Measurements from ENCODE around the gene CDK5R2. TPM values are rescaled to one million over a fixed set of nuclear protein-coding genes. Genes with fewer than 3 reads are reported as not detected.

Gene CDK5R2
- polyA plus RNA-seq, 1 donor from 2014 or later: 2.0 TPM

GRCh38 chr2:218995972-218996711 is 36.7 kb downstream of the CDK5R2 start:
- Histone ChIP-seq H3K79me2 (replicated peaks; ENCODE audit: insufficient read depth, low read length) (no peaks in the 10 kb centered on the region), H3K4me2 (ENCODE audit: low read length) (peak overlapping the region; percentile 59), H3K27me3 (ENCODE audit: insufficient read depth, low read depth, low read length) (peaks cover 98% of the 10 kb centered on the region), H2AFZ (ENCODE audit: low read depth, low read length) (no peak overlapping the region), H3K36me3 (ENCODE audit: insufficient read depth, low read length) (no peaks in the 10 kb centered on the region), H3K9me2 (ENCODE audit: insufficient read depth, low read length) (no peaks in the 10 kb centered on the region), H3K4me3 (ENCODE audit: low read length) (peak overlapping the region; percentile 63), H3K9me3 (ENCODE audit: low read length) (no peaks in the 10 kb centered on the region), H3K9ac (ENCODE audit: low read length) (no peak overlapping the region), H3F3A (ENCODE audit: insufficient read depth, low read length, poor library complexity, severe bottlenecking) (no peaks in the 10 kb centered on the region), H3K27ac (ENCODE audit: low read length) (no peak overlapping the region), H4K20me1 (ENCODE audit: insufficient read depth) (no peaks in the 10 kb centered on the region)
- TF ChIP-seq EZH2 (IDR thresholded peaks at IDR 0.05; ENCODE audit: borderline replicate concordance, insufficient read depth, low read length, poor library complexity, severe bottlenecking) (no peak), REST (IDR thresholded peaks at IDR 0.05; ENCODE audit: borderline replicate concordance) (no peak), RAD21 (conservative IDR thresholded peaks at IDR 0.05) (peak; percentile 77), TAF1 (IDR thresholded peaks at IDR 0.05; ENCODE audit: low read depth) (no peak), MXI1 (conservative IDR thresholded peaks at IDR 0.05; ENCODE audit: poor library complexity, severe bottlenecking) (no peak), SMC3 (conservative IDR thresholded peaks at IDR 0.05; ENCODE audit: poor library complexity) (peak; percentile 82), EP300 (conservative IDR thresholded peaks at IDR 0.05; ENCODE audit: poor library complexity, severe bottlenecking) (no peak), POLR2AphosphoS5 (IDR thresholded peaks at IDR 0.05) (no peak)
- TF ChIP-seq, protein P1, sequence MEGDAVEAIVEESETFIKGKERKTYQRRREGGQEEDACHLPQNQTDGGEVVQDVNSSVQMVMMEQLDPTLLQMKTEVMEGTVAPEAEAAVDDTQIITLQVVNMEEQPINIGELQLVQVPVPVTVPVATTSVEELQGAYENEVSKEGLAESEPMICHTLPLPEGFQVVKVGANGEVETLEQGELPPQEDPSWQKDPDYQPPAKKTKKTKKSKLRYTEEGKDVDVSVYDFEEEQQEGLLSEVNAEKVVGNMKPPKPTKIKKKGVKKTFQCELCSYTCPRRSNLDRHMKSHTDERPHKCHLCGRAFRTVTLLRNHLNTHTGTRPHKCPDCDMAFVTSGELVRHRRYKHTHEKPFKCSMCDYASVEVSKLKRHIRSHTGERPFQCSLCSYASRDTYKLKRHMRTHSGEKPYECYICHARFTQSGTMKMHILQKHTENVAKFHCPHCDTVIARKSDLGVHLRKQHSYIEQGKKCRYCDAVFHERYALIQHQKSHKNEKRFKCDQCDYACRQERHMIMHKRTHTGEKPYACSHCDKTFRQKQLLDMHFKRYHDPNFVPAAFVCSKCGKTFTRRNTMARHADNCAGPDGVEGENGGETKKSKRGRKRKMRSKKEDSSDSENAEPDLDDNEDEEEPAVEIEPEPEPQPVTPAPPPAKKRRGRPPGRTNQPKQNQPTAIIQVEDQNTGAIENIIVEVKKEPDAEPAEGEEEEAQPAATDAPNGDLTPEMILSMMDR (IDR thresholded peaks at IDR 0.05; ENCODE audit: poor library complexity, severe bottlenecking): peak; percentile 87

DNA sequence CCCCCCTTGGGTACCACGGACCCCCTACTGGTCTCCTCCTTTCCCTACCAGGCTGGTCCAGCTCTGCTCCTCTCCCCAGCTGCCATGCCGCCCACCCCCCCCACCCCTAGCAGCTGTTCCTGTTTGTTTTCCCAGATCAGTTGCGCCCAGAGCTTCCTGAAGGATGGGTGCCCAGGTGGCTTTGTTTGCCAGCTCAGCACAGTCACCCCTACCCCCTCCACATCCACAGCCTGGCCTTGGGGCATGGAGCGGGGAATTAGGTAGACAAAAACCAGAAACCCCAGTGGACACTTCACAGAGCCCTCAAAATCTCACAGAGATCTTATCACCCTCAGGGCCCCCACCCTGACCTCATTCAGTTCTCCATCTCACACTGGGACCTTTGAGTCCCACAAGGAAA is 37.5 kb downstream of the CDK5R2 start:
- TF ChIP-seq MXI1 (conservative IDR thresholded peaks at IDR 0.05; ENCODE audit: poor library complexity, severe bottlenecking): no peak
- TF ChIP-seq POLR2AphosphoS5 (IDR thresholded peaks at IDR 0.05): no peak
- no peak for TF ChIP-seq EP300 (conservative IDR thresholded peaks at IDR 0.05; ENCODE audit: poor library complexity, severe bottlenecking)
- no peak for TF ChIP-seq SMC3 (conservative IDR thresholded peaks at IDR 0.05; ENCODE audit: poor library complexity)
- no peak for TF ChIP-seq RAD21 (conservative IDR thresholded peaks at IDR 0.05)
- TF ChIP-seq, protein P1 (IDR thresholded peaks at IDR 0.05; ENCODE audit: poor library complexity, severe bottlenecking): no peak
- TF ChIP-seq TAF1 (IDR thresholded peaks at IDR 0.05; ENCODE audit: low read depth): no peak
- TF ChIP-seq REST (IDR thresholded peaks at IDR 0.05; ENCODE audit: borderline replicate concordance): no peak
- TF ChIP-seq EZH2 (IDR thresholded peaks at IDR 0.05; ENCODE audit: borderline replicate concordance, insufficient read depth, low read length, poor library complexity, severe bottlenecking): no peak
- Histone ChIP-seq H2AFZ (ENCODE audit: low read depth, low read length) (no peak overlapping the region), H3K4me2 (ENCODE audit: low read length) (no peak overlapping the region), H3K79me2 (replicated peaks; ENCODE audit: insufficient read depth, low read length) (no peaks in the 10 kb centered on the region), H3F3A (ENCODE audit: insufficient read depth, low read length, poor library complexity, severe bottlenecking) (no peaks in the 10 kb centered on the region), H3K27ac (ENCODE audit: low read length) (no peak overlapping the region), H3K9me3 (ENCODE audit: low read length) (no peaks in the 10 kb centered on the region), H3K27me3 (ENCODE audit: insufficient read depth, low read depth, low read length) (peaks cover 98% of the 10 kb centered on the region), H3K4me3 (ENCODE audit: low read length) (no peak overlapping the region), H3K9ac (ENCODE audit: low read length) (no peak overlapping the region), H3K9me2 (ENCODE audit: insufficient read depth, low read length) (no peaks in the 10 kb centered on the region), H4K20me1 (ENCODE audit: insufficient read depth) (no peaks in the 10 kb centered on the region), H3K36me3 (ENCODE audit: insufficient read depth, low read length) (no peaks in the 10 kb centered on the region)

Measured in neural cell (in vitro differentiated cells).